Esophagus (tissue), 2 donors: Measurements from ENCODE around the gene DEPP1. TPM values are rescaled to one million over a fixed set of nuclear protein-coding genes. Genes with fewer than 3 reads are reported as not detected.
A peak's percentile ranks its signal among the peaks of the same experiment; 100 is the strongest.

Experiments
- H3K27ac ChIP-seq, 2 donors: one replicate each; pipeline ENCODE4 v1.5.1; 2013; ENCODE audit warnings: low read depth in 2 of 2, mild to moderate bottlenecking in 2 of 2, inconsistent platforms in 1 of 2, low read length in 1 of 2, moderate library complexity in 1 of 2
- H3K27me3 ChIP-seq, 2 donors: one replicate each; pipeline ENCODE4 v1.6.1; 2013; ENCODE audit warnings: low read length in 2 of 2, control low read depth in 1 of 2, mild to moderate bottlenecking in 1 of 2; ENCODE audit not compliant: insufficient read depth in 2 of 2, control insufficient read depth in 1 of 2
- H3K36me3 ChIP-seq, 2 donors: one replicate each; pipeline ENCODE4 v1.6.1; 2013; ENCODE audit warnings: low read length in 1 of 2; ENCODE audit not compliant: control insufficient read depth in 2 of 2, insufficient read depth in 2 of 2
- H3K4me1 ChIP-seq, 2 donors: one replicate each; pipeline ENCODE4 v1.6.1; 2013; ENCODE audit warnings: low read length in 1 of 2; ENCODE audit not compliant: control insufficient read depth in 2 of 2, insufficient read depth in 2 of 2
- H3K4me3 ChIP-seq, 2 donors: one replicate each; pipeline ENCODE4 v1.5.1; 2013; ENCODE audit warnings: low read length in 2 of 2, mild to moderate bottlenecking in 2 of 2, low read depth in 1 of 2, moderate library complexity in 1 of 2
- H3K9me3 ChIP-seq, 2 donors: one replicate each; pipeline ENCODE4 v1.6.1; 2013; ENCODE audit warnings: mild to moderate bottlenecking in 2 of 2, low read depth in 1 of 2, low read length in 1 of 2, moderate library complexity in 1 of 2; ENCODE audit not compliant: control insufficient read depth in 2 of 2, insufficient read depth in 1 of 2
- WGBS, 2 donors: extraction: QIAGEN DNeasy Blood & Tissue Kit; methylation state at CpG; one replicate each; pipeline ENCODE4 v1.1.7; 2013; 5-methylcytosine and 5-hydroxymethylcytosine counted together
- polyA plus RNA-seq, 2 donors: library from polyadenylated mRNA; stranded (reverse); fragments of 200-250 nt; gene quantifications; one replicate each; pipeline ENCODE4 v1.2.3, GENCODE V29; 2013
- donor health status: healthy with polysubstance abuse.
- donor health status: Bipolar disorder and iron deficiency.

Gene DEPP1
- polyA plus RNA-seq, 2 donors = 7.7 to 29.0 TPM

DNA sequence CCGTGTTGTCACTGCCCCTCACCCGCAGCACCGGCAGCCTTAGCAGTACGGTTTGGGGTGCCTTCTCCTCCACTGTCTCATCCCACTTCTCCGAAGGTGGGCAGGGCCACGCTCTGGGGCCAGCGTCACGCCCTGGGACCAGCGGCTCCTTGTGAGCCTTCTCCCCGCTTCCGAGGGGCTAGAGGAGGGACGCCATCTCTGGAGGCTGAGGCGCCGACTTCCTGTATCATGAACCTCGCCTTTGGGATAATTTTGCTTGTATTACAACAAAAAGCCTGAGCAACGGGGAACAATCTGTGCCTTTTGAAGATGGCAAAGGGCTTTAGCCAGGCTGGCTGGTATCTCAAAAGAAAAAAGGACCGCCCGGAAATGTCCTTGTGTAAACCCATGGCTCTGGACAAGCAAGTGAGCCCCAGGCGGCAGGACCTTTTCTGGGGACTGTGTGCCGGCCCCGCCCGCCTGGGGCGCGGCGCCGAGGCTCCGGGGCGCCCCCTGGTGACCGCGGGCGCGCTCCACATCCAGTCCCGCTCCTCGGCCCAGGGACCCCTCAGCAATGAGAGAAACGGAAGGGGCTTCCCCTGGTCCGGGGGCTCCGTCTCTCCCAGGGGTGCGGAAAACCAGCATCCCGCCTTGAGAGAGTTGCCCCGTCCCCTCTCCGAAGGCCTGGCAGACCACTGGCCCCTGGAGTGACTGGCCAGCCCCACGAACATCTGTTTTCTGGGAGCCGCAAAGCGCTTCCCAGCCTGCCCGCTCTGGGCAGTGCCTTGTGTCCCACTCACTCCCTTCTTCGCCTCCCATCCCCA, 3.8 kb downstream of the DEPP1 start:
- H3K27ac ChIP-seq = peak overlapping the region; percentile 69 to 79
- no peaks in the 10 kb centered on the region for H3K27me3 ChIP-seq
- 3 to 5% methylated on average over 43 to 46 of the region's 46 CpGs for WGBS, 2 donors
- peaks cover 0 to 11% of the 10 kb centered on the region in 2 donors for H3K36me3 ChIP-seq
- peaks cover 17 to 18% of the 10 kb centered on the region in 2 donors for H3K4me1 ChIP-seq
- H3K9me3 ChIP-seq = no peaks in the 10 kb centered on the region
- peak overlapping the region; percentile 42 to 45 for H3K4me3 ChIP-seq

- H3K36me3 ChIP-seq = peaks cover 0 to 13% of the 10 kb centered on the region in 2 donors
- H3K9me3 ChIP-seq = no peaks in the 10 kb centered on the region
- H3K4me3 ChIP-seq = peak overlapping the region; percentile 42 to 45
- no peaks in the 10 kb centered on the region for H3K27me3 ChIP-seq
- 39 to 46% methylated on average over 7 of the region's 7 CpGs for WGBS, 2 donors
- H3K27ac ChIP-seq = peak overlapping the region; percentile 69 to 77
- H3K4me1 ChIP-seq = peaks cover 10 to 12% of the 10 kb centered on the region in 2 donors
Observed at GRCh38 chr10:44974082-44974627, 4.5 kb downstream of the DEPP1 start.

GRCh38 chr10:44973323-44974081, 5.1 kb downstream of the DEPP1 start:
- H3K4me3 ChIP-seq = no peak overlapping the region
- H3K4me1 ChIP-seq = peaks cover 6 to 14% of the 10 kb centered on the region in 2 donors
- peaks cover 0 to 2% of the 10 kb centered on the region in 2 donors for H3K9me3 ChIP-seq
- no peaks in the 10 kb centered on the region for H3K27me3 ChIP-seq
- peaks cover 0 to 13% of the 10 kb centered on the region in 2 donors for H3K36me3 ChIP-seq
- 47 to 48% methylated on average over 18 of the region's 18 CpGs for WGBS, 2 donors
- H3K27ac ChIP-seq = peak overlapping the region; percentile 4 to 26

- Histone ChIP-seq H3K27me3 (no peaks in the 10 kb centered on the region), H3K36me3 (peaks cover 0 to 13% of the 10 kb centered on the region in 2 donors), H3K4me3 (no peak overlapping the region), H3K27ac (no peak overlapping the region), H3K4me1 (peaks cover 5 to 16% of the 10 kb centered on the region in 2 donors), H3K9me3 (peaks cover 0 to 2% of the 10 kb centered on the region in 2 donors)
- 78 to 85% methylated on average over 6 of the region's 6 CpGs for WGBS, 2 donors
Observed at GRCh38 chr10:44972874-44973306, 5.7 kb downstream of the DEPP1 start.

- WGBS, 2 donors = 94 to 97% methylated on average over 12 of the region's 12 CpGs
- no peaks in the 10 kb centered on the region for H3K27me3 ChIP-seq
- H3K27ac ChIP-seq = no peak overlapping the region
- no peak overlapping the region for H3K4me3 ChIP-seq
- peaks cover 0 to 13% of the 10 kb centered on the region in 2 donors for H3K36me3 ChIP-seq
- H3K9me3 ChIP-seq = peaks cover 0 to 2% of the 10 kb centered on the region in 2 donors
- H3K4me1 ChIP-seq = peaks cover 0 to 12% of the 10 kb centered on the region in 2 donors
Observed at GRCh38 chr10:44971935-44972757, 6.5 kb downstream of the DEPP1 start.

DNA sequence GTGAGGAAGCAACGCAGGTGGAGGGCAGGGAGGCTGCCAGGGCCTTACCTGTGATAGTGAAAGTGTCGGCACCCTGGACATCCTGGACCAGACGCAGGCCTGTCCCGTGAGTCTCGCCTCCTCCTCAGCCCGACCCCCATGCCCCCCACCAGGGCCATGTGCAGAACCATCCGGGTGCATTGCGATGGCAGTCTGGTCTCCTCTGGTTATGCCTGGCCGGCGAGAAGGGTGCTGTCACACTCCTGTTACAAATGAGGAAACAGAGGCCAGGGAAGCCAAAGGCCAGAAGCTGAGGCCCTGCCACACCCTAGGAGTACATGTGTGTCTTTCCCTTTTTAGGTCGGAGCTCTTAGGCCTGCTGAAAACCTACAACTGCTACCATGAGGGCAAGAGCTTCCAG, 7.2 kb downstream of the DEPP1 start:
- Histone ChIP-seq H3K27ac (no peak overlapping the region), H3K27me3 (no peaks in the 10 kb centered on the region), H3K4me3 (no peak overlapping the region), H3K4me1 (peaks cover 0 to 12% of the 10 kb centered on the region in 2 donors), H3K36me3 (peaks cover 0 to 8% of the 10 kb centered on the region in 2 donors), H3K9me3 (peaks cover 0 to 2% of the 10 kb centered on the region in 2 donors)
- WGBS, 2 donors = 91% methylated on average over 11 of the region's 11 CpGs

GRCh38 chr10:44970812-44971395, 7.7 kb downstream of the DEPP1 start:
- 92 to 94% methylated on average over 8 of the region's 8 CpGs for WGBS, 2 donors
- H3K36me3 ChIP-seq = peaks cover 0 to 8% of the 10 kb centered on the region in 2 donors
- H3K27me3 ChIP-seq = no peaks in the 10 kb centered on the region
- H3K4me3 ChIP-seq = no peak overlapping the region
- H3K4me1 ChIP-seq = peaks cover 0 to 12% of the 10 kb centered on the region in 2 donors
- peaks cover 0 to 2% of the 10 kb centered on the region in 2 donors for H3K9me3 ChIP-seq
- H3K27ac ChIP-seq = no peak overlapping the region

DNA sequence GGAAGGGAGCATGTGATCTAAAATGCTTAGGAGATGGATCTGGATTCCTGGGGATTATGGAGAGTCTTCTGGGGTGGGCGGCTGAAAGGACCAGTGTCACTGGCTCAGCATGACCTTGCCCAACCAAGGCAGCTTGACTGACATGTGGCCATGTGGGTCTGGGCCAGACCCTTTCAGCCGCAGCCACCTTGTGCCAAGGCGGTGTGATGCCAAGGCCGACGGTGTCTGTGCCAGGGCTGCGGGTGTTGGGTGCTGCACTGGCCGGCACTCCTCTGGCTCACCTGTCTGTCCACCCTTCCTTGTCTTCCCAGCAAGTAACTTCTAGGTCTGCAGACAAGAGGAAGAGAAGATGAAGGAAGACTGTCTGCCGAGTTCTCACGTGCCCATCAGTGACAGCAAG, 8.8 kb downstream of the DEPP1 start:
- Histone ChIP-seq H3K4me1 (peaks cover 0 to 12% of the 10 kb centered on the region in 2 donors), H3K4me3 (no peak overlapping the region), H3K27me3 (no peaks in the 10 kb centered on the region), H3K27ac (no peak overlapping the region), H3K9me3 (peaks cover 0 to 2% of the 10 kb centered on the region in 2 donors), H3K36me3 (peaks cover 0 to 8% of the 10 kb centered on the region in 2 donors)
- 84 to 94% methylated on average over 9 of the region's 9 CpGs for WGBS, 2 donors
